WI38 (cell line): ENCODE results near the gene ZMYM2.

ENCODE experiments used
- H3K4me3 ChIP-seq: 2 replicates; pipeline ENCODE4 v1.5.1; 2011; ENCODE audit warnings: low read depth, mild to moderate bottlenecking, control low read depth, low read length
- CTCF ChIP-seq: IDR thresholded peaks from 2 replicates; pipeline ENCODE4 v1.5.1; 2012; ENCODE audit warnings: low read depth, mild to moderate bottlenecking, control low read depth, low read length

The ZMYM2 gene

GRCh38 chr13:19955873-19956559, 2.5 kb upstream of the ZMYM2 start:
- H3K4me3 ChIP-seq = no peak overlapping the region
- no peak for TF ChIP-seq CTCF

DNA sequence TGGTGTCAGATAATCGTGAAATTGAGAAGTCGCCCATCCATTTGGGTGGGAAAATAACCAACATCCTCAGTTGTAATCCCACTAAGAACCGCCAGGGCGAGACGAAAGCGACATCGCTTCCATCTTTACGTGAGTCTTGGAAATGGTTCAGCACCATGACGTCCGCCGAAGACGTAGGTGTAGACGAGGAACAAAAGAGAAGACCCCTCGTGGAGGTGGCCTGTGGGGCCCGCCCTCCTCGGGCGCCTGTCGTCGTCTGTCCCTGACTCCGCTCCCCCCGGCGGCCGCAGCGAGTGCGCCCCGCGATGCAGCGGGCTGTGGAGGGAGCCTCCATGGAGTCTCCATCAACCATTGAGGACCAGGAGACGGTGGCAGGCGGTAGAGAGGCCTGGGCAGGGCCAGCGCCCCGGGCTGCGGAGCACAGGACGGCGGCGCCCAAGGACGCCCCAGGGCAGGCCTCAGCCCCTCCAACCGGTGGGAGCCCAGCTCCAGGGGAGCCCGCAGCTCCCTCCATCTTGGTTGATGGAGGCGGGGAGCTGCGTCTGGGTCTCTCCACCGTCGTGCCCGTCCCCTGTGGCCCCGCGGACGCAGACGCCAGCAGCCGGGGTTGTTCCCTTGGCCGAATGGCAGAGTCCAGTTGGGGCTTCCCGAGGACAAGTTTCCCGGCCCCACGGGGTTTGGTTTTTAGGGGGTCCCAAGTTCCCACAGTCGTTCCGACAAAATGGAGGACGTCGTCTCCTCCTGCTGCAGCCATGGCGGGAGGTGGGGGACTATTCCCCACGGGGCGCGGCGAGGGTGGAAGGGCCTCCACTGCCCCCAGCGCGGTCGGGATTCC, 990 bp upstream of the ZMYM2 start:
- peak overlapping the region; percentile 55 for H3K4me3 ChIP-seq
- TF ChIP-seq CTCF = peak; percentile 11; the same call in 1 of the 2 replicates

DNA sequence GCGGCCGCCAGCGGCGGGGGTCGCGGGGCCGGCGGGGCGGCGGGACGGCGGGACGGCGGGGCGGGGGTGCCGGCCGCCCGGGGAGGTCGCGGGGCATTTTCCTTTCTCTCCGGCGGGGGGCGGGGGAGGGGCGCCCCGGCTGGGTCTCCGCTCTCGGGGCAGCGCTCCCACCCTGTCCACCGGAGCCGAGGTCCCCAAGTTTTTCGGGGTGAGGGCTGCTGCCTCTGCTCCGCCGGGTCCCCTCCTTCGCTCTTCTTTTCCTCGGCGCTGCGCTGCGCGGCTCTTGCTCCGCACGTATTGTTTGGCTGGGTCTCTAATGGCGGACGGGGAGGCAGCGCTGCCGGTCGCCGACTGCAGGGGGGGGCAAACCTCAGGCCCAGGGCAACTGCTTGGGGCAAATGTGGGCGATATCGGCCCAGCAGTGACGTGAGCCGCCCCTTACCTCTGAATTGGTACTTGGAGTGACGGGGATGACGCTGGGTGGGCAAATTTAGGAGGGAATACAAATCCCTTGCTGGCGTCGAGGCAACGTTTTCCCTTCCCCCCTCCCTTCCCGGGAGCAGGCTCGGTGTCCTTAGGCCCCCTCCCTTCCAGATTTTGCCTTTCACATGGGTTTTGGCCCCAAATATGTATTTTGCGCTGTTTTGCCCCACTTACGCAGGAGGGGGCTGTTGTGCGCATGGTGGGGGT, 759 bp downstream of the ZMYM2 start:
- peak overlapping the region; percentile 87 for H3K4me3 ChIP-seq
- TF ChIP-seq CTCF = no peak; the same call in 1 of the 2 replicates

DNA sequence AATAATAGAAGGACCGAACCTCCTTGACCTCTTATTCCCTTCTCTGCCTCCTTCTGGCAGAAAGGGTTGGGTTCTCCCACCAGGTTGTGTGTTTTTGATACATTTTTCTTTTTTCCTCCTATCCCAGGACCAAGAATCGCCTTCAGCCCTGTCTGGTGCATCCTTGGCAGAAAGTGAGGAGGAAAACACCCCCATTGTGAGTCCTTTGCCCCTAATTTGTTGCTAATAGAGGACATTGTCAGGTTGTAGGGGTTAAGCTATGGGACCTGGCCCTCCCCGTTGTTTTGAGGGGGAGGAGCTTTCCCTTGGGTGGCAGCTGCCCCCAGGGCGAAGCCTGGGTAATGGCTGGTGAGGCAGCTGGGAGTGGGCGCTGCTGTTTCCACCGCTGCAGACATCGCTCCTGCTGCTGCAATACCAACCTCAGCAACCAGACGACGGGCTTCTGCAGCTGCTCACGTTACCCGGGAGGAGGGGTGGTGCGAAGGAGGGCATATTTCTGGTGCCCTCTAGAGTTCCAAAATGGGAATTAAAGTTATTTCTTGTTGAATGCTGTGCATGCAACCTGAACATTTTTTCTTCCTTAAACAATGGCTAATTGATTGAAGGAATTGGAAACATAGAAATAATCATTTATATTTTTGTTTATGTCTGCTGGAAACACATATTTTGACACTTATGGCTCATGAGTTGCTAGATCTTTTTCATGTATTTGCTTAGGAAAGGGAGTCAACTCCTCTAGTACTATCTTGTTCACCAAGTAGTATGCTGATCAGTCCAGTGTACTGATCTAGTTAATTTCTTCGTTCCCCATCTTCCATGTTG, 1.5 kb downstream of the ZMYM2 start:
- peak overlapping the region; percentile 87 for H3K4me3 ChIP-seq
- peak; percentile 90 for TF ChIP-seq CTCF

- H3K4me3 ChIP-seq = peak overlapping the region; percentile 37
- TF ChIP-seq CTCF = no peak
Observed at GRCh38 chr13:19960653-19960976, 2.1 kb downstream of the ZMYM2 start.

- no peak overlapping the region; the same call in 1 of the 2 replicates for H3K4me3 ChIP-seq
Observed at GRCh38 chr13:19961489-19961888, 3.0 kb downstream of the ZMYM2 start.

More at GRCh38 chr13:19961489-19961888, 3.0 kb downstream of the ZMYM2 start:
- TF ChIP-seq CTCF = no peak
